Upper lobe of right lung (tissue), 1 donor: ENCODE results near the gene GLIS2. TPM values are rescaled to one million over a fixed set of nuclear protein-coding genes. Genes with fewer than 3 reads are reported as not detected.

Experiments used
- ATAC-seq: fragments of 200-7000 bp; cut with Tn5 transposase; one replicate; pipeline ENCODE4 v1.9.1; 2020; ENCODE audit warnings: mild to moderate bottlenecking, moderate library complexity
- DNase-seq: peaks from one replicate; pipeline ENCODE4 v3.0.0-alpha.2; 2020
- H3K27ac ChIP-seq: fragments of 200-600 bp; one replicate; pipeline ENCODE4 v1.8.0; 2022
- H3K27me3 ChIP-seq: fragments of 200-600 bp; one replicate; pipeline ENCODE4 v1.8.0; 2022; ENCODE audit warnings: mild to moderate bottlenecking
- H3K36me3 ChIP-seq: fragments of 200-600 bp; one replicate; pipeline ENCODE4 v1.8.0; 2022
- H3K4me1 ChIP-seq: fragments of 200-600 bp; one replicate; pipeline ENCODE4 v1.8.0; 2022
- H3K4me3 ChIP-seq: fragments of 200-600 bp; one replicate; pipeline ENCODE4 v1.8.0; 2022; ENCODE audit warnings: mild to moderate bottlenecking
- H3K9me3 ChIP-seq: fragments of 200-600 bp; one replicate; pipeline ENCODE4 v1.8.0; 2022
- CTCF ChIP-seq: fragments of 200-600 bp; IDR thresholded peaks from one replicate; pipeline ENCODE4 v1.8.0; 2022; ENCODE audit warnings: antibody characterized with exemption
- intact Hi-C: fragments of 100-400 bp; cut with DNase I; formaldehyde crosslinking; loops from one replicate; pipeline ENCODE4 v1.11.0; 2022
- total RNA-seq: library from RNA; stranded (reverse); fragmentation: NEBNext Ultra II Directional; extraction: Animal tissue kit (Norgen Biotek cat#: 25700); gene quantifications from one replicate; pipeline ENCODE4 v1.2.1, GENCODE V29; 2021
- donor health status: DM: no; HTN: yes; CAD: no; lungs with severe emphysema.

Gene GLIS2
- total RNA-seq, 1 donor from 2014 or later, result 34.1 TPM

GRCh38 chr16:4372001-4372577 is 56.2 kb downstream of the GLIS2 start:
- intact Hi-C loops, result no loop called here
- Histone ChIP-seq H3K9me3 (no peaks in the 10 kb centered on the region), H3K36me3 (no peaks in the 10 kb centered on the region), H3K4me3 (peak overlapping the region; percentile 75), H3K4me1 (peaks cover 76% of the 10 kb centered on the region), H3K27me3 (no peaks in the 10 kb centered on the region), H3K27ac (peak overlapping the region; percentile 82)
- DNase-seq (no peak), ATAC-seq (peak; percentile 6)
- no peak for TF ChIP-seq CTCF

GRCh38 chr16:4372578-4373355 is 56.9 kb downstream of the GLIS2 start:
- peak overlapping the region; percentile 75 for H3K4me3 ChIP-seq
- TF ChIP-seq CTCF, result no peak
- DNase-seq (no peak), ATAC-seq (peak; percentile 4)
- H3K27me3 ChIP-seq, result no peaks in the 10 kb centered on the region
- peaks cover 81% of the 10 kb centered on the region for H3K4me1 ChIP-seq
- H3K9me3 ChIP-seq, result no peaks in the 10 kb centered on the region
- intact Hi-C loops, result no loop called here
- H3K36me3 ChIP-seq, result no peaks in the 10 kb centered on the region
- H3K27ac ChIP-seq, result peak overlapping the region; percentile 82

GRCh38 chr16:4373356-4373908 is 57.6 kb downstream of the GLIS2 start:
- Histone ChIP-seq H3K27ac (peak overlapping the region; percentile 82), H3K4me1 (peaks cover 86% of the 10 kb centered on the region), H3K4me3 (peak overlapping the region; percentile 75), H3K27me3 (no peaks in the 10 kb centered on the region), H3K9me3 (no peaks in the 10 kb centered on the region), H3K36me3 (no peaks in the 10 kb centered on the region)
- no peak for TF ChIP-seq CTCF
- intact Hi-C loops, result no loop called here
- ATAC-seq (no peak), DNase-seq (no peak)

GRCh38 chr16:4373909-4374742 is 58.3 kb downstream of the GLIS2 start:
- intact Hi-C loops, result no loop called here
- ATAC-seq, result peak; percentile 42

More at GRCh38 chr16:4373909-4374742, 58.3 kb downstream of the GLIS2 start:
- Histone ChIP-seq H3K4me3 (peak overlapping the region; percentile 75), H3K27me3 (no peaks in the 10 kb centered on the region), H3K36me3 (no peaks in the 10 kb centered on the region), H3K9me3 (no peaks in the 10 kb centered on the region), H3K4me1 (peaks cover 80% of the 10 kb centered on the region), H3K27ac (peak overlapping the region; percentile 82)
- DNase-seq, result peak; percentile 86
- TF ChIP-seq CTCF, result no peak
